ENCODE measurements around the gene TMEM245.
"Not testable (repeated sequence)": the region's sequence is repeated elsewhere in the genome, so short reads cannot be mapped to it uniquely, and the experiment has no call there.

The TMEM245 gene

DNA sequence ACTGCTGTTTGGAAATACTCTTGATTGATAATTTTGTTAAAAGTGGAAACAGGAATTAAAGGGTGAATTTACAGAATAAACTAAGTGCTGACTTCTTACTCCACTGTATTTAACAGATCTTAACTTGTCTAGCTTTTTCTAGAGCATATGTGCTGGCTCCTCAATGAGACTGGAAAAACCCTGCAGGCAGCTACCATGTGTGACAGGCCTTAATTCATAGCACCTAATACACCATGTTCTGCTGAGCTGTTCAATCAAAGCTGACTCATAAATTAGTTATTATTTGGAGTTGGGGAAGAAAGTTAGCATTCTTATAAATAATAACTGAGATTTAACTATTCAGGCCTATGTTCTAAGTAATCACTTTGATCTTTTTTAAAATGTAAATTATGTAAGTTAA is 135.9 kb downstream of the TMEM245 start:
- H3K9ac ChIP-seq (ENCODE audit: low read depth, low read length) = no peak overlapping the region
- no peaks in the 10 kb centered on the region for H3K27me3 ChIP-seq (ENCODE audit: insufficient read depth, low read length)
- peaks cover 41% of the 10 kb centered on the region for H3K36me3 ChIP-seq (ENCODE audit: insufficient read depth, low read length)
- H3K27ac ChIP-seq (ENCODE audit: low read depth, low read length) = no peak overlapping the region
- H3K4me3 ChIP-seq (ENCODE audit: low read length) = no peak overlapping the region
- H3K4me1 ChIP-seq (ENCODE audit: insufficient read depth, low read length) = no peaks in the 10 kb centered on the region
- H3K9me3 ChIP-seq (ENCODE audit: insufficient read depth, low read depth, low read length) = no peaks in the 10 kb centered on the region

DNA sequence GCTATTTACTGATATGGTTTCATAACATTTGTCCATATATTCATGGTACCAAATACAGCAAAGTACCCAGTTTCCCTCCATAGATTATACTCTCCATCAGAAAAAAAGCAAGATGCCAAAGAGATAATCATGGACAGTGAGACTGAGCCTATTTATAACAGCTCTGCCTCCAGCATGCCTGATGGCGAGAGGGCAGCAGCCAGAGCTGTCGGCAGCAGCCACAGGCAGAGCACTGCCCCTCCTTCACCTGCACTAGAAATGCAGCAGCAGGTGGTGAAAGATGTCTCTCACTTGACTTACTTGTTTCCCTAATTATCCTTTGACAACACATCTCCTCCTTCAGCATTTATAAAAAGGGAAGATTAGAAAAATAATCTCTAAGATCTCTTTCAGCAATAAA is 138.9 kb downstream of the TMEM245 start:
- WGBS = 93% methylated on average over 2 of the region's 2 CpGs

DNA sequence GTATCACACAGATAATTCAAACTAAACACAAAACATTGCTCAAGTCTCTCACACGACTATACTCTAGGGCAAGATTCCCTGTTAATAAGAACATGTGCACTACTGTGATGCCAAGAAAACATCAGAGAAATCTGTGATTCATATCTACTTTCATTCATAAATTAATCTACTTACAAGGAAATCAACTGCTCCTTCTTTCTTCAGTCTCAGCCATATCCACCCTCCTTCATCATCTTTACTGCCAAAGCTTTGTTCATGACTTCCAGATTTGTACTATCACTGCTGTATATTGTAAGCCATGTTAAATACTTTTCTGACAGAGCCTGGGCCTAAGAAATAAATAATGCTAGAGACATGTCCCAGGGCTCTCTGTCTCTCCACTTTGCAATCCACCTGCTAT is 141.5 kb downstream of the TMEM245 start:
- no peak overlapping the region for H3K4me3 ChIP-seq (ENCODE audit: low read length)
- WGBS = 91% methylated on average over 1 of the region's 1 CpG
- H3K27me3 ChIP-seq (ENCODE audit: insufficient read depth, low read length) = no peaks in the 10 kb centered on the region
- no peak overlapping the region for H3K9ac ChIP-seq (ENCODE audit: low read depth, low read length)
- no peaks in the 10 kb centered on the region for H3K4me1 ChIP-seq (ENCODE audit: insufficient read depth, low read length)
- no peak overlapping the region for H3K27ac ChIP-seq (ENCODE audit: low read depth, low read length)
- H3K36me3 ChIP-seq (ENCODE audit: insufficient read depth, low read length) = peaks cover 54% of the 10 kb centered on the region
- no peaks in the 10 kb centered on the region for H3K9me3 ChIP-seq (ENCODE audit: insufficient read depth, low read depth, low read length)

More for the DNA sequence above, 138.9 kb downstream of the TMEM245 start:
- Histone ChIP-seq H3K9me3 (ENCODE audit: insufficient read depth, low read depth, low read length) (no peaks in the 10 kb centered on the region), H3K9ac (ENCODE audit: low read depth, low read length) (no peak overlapping the region), H3K27me3 (ENCODE audit: insufficient read depth, low read length) (no peaks in the 10 kb centered on the region), H3K4me3 (ENCODE audit: low read length) (no peak overlapping the region), H3K4me1 (ENCODE audit: insufficient read depth, low read length) (no peaks in the 10 kb centered on the region), H3K36me3 (ENCODE audit: insufficient read depth, low read length) (peaks cover 59% of the 10 kb centered on the region), H3K27ac (ENCODE audit: low read depth, low read length) (no peak overlapping the region)

DNA sequence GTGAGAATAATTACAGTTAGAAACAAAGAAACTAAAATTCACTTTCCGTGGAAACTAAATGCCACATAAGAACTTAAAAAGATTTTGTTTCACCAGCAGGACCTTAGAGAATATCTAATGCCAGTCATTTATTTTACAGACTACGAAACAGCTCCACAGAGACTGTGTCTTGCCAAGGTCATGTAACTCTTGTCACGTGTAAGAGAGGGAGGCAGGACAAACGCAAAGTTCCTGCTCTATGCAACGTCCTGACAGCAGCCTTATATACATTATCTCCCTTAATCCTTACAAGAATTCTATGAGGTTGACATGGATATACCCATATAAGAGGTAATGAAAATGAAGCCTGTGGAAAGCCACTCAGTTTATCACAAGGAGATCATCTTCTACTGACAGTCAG is 145.9 kb downstream of the TMEM245 start:
- no peaks in the 10 kb centered on the region for H3K4me1 ChIP-seq (ENCODE audit: insufficient read depth, low read length)
- no peak overlapping the region for H3K27ac ChIP-seq (ENCODE audit: low read depth, low read length)
- H3K9me3 ChIP-seq (ENCODE audit: insufficient read depth, low read depth, low read length) = no peaks in the 10 kb centered on the region
- H3K36me3 ChIP-seq (ENCODE audit: insufficient read depth, low read length) = peaks cover 57% of the 10 kb centered on the region
- H3K4me3 ChIP-seq (ENCODE audit: low read length) = no peak overlapping the region
- H3K27me3 ChIP-seq (ENCODE audit: insufficient read depth, low read length) = no peaks in the 10 kb centered on the region
- H3K9ac ChIP-seq (ENCODE audit: low read depth, low read length) = no peak overlapping the region
- WGBS = 94% methylated on average over 5 of the region's 5 CpGs

DNA sequence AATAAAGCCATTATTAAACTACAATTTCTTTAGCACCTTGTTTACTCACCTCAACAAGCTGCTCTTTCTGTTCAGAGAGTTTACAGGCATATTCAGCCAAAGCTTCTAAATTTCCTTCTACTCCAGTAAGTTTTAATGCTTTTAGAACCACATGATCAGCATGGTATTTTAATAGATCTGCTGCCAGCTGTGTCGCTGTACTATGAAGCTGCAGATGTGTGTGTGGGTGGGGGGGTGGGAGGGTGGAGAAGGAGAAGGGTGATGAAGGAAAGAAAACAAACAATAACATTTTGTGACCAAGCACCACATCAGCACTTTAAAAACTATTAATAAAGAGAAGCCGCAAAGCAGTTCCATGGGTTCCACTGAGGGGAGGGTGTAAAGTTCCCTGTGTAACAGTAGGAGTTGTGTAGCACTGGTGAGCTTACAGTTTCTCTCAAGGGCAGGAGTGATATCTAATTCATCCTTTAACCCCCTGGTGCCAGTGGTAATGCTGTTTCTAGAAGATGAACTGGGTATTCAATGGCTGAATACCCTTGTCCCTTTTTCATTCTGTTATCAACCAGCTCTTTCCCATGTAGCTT is 147.0 kb downstream of the TMEM245 start:
- H3K27me3 ChIP-seq (ENCODE audit: insufficient read depth, low read length) = no peaks in the 10 kb centered on the region
- no peak overlapping the region for H3K9ac ChIP-seq (ENCODE audit: low read depth, low read length)
- peaks cover 52% of the 10 kb centered on the region for H3K36me3 ChIP-seq (ENCODE audit: insufficient read depth, low read length)
- no peaks in the 10 kb centered on the region for H3K4me1 ChIP-seq (ENCODE audit: insufficient read depth, low read length)
- 100% methylated on average over 1 of the region's 2 CpGs for WGBS
- H3K4me3 ChIP-seq (ENCODE audit: low read length) = no peak overlapping the region
- no peak overlapping the region for H3K27ac ChIP-seq (ENCODE audit: low read depth, low read length)
- no peaks in the 10 kb centered on the region for H3K9me3 ChIP-seq (ENCODE audit: insufficient read depth, low read depth, low read length)

DNA sequence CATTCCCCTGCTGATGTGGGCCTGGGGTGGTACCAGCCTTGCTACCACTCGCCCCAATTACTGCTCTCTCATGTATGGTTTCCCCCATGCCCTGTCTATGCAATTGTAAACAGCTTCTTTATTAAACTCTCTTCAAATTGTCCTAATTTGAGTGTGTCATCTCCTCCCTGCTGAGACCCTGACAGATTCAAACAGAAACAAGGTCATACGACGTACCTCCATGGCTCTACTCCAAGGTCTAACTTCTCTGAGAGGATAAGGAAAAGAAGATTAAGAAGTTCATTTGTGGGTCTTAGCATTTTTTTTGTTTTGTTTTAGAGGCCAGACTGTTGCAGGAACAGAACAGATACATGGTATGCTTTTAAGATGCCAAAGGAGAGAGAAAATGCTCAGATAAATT is 147.6 kb downstream of the TMEM245 start:
- H3K27ac ChIP-seq (ENCODE audit: low read depth, low read length) = no peak overlapping the region
- no peak overlapping the region for H3K9ac ChIP-seq (ENCODE audit: low read depth, low read length)

DNA sequence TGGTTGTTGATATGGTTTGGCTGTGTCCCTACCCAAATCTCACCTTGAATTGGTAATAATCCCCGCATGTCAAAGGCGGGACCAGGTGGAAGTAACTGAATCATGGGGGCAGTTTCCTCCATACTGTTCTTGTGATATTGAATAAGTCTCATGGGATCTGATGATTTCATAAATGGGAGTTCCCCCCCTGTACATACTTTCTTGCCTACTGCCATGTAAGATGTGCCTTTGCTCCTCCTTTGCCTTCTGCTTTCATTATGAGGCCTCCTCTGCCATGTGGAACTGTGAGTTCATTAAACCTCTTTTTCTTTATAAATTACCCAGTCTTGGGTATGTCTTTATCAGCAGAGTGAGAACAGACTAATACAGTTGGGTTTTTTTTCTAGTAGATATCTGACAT is 148.4 kb downstream of the TMEM245 start:
- peaks cover 48% of the 10 kb centered on the region for H3K36me3 ChIP-seq (ENCODE audit: insufficient read depth, low read length)
- not testable (repeated sequence) for H3K4me1 ChIP-seq (ENCODE audit: insufficient read depth, low read length); H3K27me3 ChIP-seq (ENCODE audit: insufficient read depth, low read length); H3K4me3 ChIP-seq (ENCODE audit: low read length); H3K27ac ChIP-seq (ENCODE audit: low read depth, low read length); H3K9me3 ChIP-seq (ENCODE audit: insufficient read depth, low read depth, low read length); H3K9ac ChIP-seq (ENCODE audit: low read depth, low read length)
- WGBS = 91% methylated on average over 2 of the region's 2 CpGs

More for the DNA sequence above, 147.6 kb downstream of the TMEM245 start:
- Histone ChIP-seq H3K36me3 (ENCODE audit: insufficient read depth, low read length) (peaks cover 49% of the 10 kb centered on the region), H3K9me3 (ENCODE audit: insufficient read depth, low read depth, low read length) (no peaks in the 10 kb centered on the region), H3K4me1 (ENCODE audit: insufficient read depth, low read length) (no peaks in the 10 kb centered on the region), H3K4me3 (ENCODE audit: low read length) (no peak overlapping the region), H3K27me3 (ENCODE audit: insufficient read depth, low read length) (no peaks in the 10 kb centered on the region)
- WGBS = 95% methylated on average over 3 of the region's 3 CpGs

DNA sequence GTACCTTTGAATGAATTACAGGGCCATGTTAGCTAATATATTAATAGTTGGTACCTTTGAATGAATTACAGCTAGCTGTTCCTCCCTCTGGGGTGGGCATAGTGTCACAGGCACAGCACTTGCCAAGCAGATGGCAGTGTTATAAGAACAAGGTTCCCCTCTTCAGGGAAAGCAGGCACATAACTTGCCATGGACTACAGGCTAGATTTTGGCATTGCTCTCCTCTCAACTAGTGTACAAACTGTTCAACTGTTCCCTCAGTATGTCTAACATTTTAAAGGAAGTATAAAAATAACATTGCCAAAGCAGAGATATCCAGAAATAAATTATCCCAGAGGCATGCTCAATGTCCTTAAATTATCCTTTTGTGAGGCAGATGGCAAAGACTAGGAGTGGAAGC is 151.8 kb downstream of the TMEM245 start:
- no peak overlapping the region for H3K27ac ChIP-seq (ENCODE audit: low read depth, low read length)
- H3K27me3 ChIP-seq (ENCODE audit: insufficient read depth, low read length) = no peaks in the 10 kb centered on the region
- H3K9me3 ChIP-seq (ENCODE audit: insufficient read depth, low read depth, low read length) = no peaks in the 10 kb centered on the region
- H3K9ac ChIP-seq (ENCODE audit: low read depth, low read length) = no peak overlapping the region
- peaks cover 68% of the 10 kb centered on the region for H3K36me3 ChIP-seq (ENCODE audit: insufficient read depth, low read length)
- H3K4me1 ChIP-seq (ENCODE audit: insufficient read depth, low read length) = no peaks in the 10 kb centered on the region
- no peak overlapping the region for H3K4me3 ChIP-seq (ENCODE audit: low read length)
